HG03175 (cell line): ENCODE results near the gene PEX14.
"Not testable (repeated sequence)": the region's sequence is repeated elsewhere in the genome, so short reads cannot be mapped to it uniquely, and the experiment has no call there.

Experiments used
- ATAC-seq: cut with Tn5 transposase; IDR thresholded peaks from one replicate; pipeline ENCODE4 v1.9.1; 2021; ENCODE audit warnings: mild to moderate bottlenecking, moderate library complexity; ENCODE audit not compliant: unreplicated experiment

Gene PEX14, protein sequence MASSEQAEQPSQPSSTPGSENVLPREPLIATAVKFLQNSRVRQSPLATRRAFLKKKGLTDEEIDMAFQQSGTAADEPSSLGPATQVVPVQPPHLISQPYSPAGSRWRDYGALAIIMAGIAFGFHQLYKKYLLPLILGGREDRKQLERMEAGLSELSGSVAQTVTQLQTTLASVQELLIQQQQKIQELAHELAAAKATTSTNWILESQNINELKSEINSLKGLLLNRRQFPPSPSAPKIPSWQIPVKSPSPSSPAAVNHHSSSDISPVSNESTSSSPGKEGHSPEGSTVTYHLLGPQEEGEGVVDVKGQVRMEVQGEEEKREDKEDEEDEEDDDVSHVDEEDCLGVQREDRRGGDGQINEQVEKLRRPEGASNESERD

DNA sequence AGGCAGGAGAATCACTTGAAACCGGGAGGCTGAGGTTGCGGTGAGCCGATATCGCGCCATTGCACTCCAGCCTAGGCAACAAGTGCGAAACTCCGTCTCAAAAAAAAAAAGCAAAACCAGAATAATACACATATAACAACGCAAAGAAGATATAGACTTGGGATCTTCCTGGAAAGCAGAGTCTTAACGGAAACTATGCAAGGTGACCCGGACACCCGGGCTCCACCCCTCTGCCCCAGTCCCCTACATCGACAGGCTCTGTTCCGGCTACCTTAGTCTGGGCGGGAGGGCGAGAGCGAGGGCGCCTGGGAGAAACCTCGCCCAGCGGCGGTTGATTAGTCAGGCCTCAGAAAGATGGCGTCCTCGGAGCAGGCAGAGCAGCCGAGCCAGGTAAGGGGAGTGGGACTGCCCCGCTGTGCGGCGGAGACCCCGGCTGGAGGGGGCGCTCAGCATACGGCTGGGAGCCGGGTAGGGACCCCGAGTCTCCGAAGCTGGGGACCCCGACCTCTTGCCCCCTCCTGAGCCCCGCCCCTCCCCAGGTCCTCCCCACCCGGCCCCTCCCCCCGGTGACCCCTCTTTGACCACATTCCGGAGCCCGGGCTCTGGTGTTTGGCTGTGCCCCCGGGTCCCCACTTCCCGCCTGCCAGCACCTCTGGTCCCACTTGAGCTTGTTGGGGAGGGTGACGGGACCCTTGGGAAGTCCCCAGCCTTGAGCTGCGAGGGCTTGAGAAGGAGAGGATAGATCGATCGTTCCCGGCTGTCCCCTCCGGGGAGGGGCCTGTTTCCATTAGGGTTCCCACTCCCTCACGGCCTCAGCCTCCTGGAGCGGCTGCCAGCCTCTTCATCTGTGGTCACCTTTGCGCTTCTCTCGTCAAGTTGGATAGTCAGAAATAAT lies at the start of gene PEX14:
Gene PEX14, plus strand, starts transcription at position 338 of the 895 bp plus-strand sequence. Its CDS starts 17 bp downstream, at position 355.
- ATAC-seq = peak; percentile 73

DNA sequence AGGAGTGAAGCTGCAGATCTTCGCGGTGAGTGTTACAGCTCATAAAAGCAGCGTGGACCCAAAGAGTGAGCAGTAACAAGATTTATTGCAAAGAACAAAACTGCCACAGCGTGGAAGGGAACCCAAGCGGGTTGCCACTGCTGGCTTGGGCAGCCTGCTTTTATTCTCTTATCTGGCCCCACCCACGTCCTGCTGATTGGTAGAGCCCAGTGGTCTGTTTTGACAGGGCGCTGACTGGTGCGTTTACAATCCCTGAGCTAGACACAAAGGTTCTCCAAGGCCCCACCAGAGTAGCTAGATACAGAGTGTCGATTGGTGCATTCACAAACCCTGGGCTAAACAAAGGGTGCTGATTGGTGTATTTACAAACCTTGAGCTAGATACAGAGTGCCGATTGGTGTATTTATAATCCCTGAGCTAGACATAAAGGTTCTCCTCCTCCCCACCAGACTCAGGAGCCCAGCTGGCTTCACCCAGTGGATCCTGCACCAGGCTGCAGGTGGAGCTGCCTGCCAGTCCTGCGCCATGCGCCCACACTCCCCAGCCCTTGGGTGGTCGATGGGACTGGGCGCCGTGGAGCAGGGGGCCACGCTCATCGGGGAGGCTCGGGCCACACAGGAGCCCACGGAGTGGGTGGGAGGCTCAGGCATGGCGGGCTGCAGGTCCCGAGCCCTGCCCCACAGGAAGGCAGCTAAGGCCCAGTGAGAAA lies 48.8 kb upstream of the PEX14 start:
- not testable (repeated sequence) for ATAC-seq

DNA sequence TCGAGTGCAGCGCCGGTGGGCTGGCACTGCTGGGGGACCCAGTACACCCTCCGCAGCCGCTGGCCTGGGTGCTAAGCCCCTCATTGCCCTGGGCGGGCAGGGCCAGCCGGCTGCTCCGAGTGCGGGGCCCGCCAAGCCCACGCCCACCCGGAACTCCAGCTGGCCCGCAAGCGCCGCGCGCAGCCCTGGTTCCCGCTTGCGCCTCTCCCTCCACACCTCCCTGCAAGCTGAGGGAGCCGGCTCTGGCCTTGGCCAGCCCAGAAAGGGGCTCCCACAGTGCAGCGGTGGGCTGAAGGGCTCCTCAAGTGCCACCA lies 48.3 kb upstream of the PEX14 start:
- ATAC-seq = not testable (repeated sequence)

- no peak for ATAC-seq
These were observed 45.8 kb upstream of the PEX14 start for GRCh38 chr1:10428984-10429383.

GRCh38 chr1:10429868-10430215 lies 44.9 kb upstream of the PEX14 start:
- ATAC-seq = no peak

- ATAC-seq = peak; percentile 88
These were observed 44.3 kb upstream of the PEX14 start, which contains the start of gene CENPS for GRCh38 chr1:10430216-10431069. Gene CENPS, plus strand, starts transcription at chr1:10430433. Its CDS starts 85 bp downstream, at chr1:10430518.

GRCh38 chr1:10431070-10431730 lies 43.5 kb upstream of the PEX14 start:
- ATAC-seq = no peak

GRCh38 chr1:10432910-10433700 lies 41.6 kb upstream of the PEX14 start:
- no peak for ATAC-seq

DNA sequence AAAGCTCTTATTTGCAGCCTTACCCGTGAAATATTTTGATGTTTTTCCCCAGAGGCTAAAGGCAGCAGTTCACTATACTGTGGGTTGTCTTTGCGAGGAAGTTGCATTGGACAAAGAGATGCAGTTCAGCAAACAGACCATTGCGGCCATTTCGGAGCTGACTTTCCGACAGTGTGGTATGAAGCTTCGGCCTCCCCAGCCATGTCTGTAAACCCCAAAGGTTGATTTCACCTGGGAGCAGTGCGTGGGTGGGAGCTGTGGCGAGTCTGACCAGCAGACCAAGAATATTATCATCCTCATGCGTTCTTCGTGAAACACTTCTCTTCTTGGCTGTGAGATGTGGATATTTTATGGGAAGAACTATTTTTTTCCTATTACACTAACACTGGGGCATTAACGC lies 41.0 kb upstream of the PEX14 start:
- no peak for ATAC-seq

- no peak for ATAC-seq
These were observed 40.2 kb upstream of the PEX14 start for GRCh38 chr1:10434590-10434989.

DNA sequence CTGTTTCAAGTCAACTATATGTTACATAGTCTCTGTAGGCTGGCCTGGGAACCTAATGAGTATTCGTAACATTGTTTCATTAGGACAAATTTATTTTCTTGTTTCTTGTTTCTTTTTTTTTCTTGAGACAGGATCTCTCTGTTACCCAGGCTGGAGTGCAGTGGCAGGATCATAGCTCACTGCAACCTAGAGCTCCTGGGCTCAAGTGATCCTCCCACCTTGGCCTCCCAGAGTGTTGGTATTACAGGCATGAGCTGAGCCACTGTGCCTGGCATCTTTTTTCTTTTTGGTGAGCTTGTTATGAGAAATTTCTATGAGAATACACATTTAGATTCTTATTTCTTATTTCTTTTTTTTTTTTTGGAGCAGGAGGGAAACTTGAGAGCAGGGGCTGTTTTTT lies 37.7 kb upstream of the PEX14 start:
- ATAC-seq = no peak

- no peak for ATAC-seq
These were observed 36.0 kb upstream of the PEX14 start for GRCh38 chr1:10438677-10439163.

DNA sequence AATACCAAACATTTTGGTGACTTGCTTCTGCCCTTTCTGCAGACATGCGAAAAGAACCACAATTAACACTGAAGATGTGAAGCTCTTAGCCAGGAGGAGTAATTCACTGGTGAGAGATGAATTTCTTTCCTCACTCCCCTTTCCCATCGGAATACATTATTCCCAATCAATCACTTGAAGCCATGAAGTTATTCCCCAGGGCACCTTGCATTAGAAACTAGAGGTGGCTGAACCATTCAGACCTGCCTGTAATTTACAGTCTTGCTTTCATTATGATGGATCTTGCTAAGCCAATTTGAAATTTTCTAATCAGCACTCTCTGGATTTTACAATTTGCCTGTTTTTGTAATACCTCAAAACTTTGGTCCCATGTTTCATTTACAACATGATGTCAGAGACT lies 34.4 kb upstream of the PEX14 start:
- ATAC-seq = no peak

- no peak for ATAC-seq
These were observed 34.0 kb upstream of the PEX14 start for GRCh38 chr1:10440794-10441193.

DNA sequence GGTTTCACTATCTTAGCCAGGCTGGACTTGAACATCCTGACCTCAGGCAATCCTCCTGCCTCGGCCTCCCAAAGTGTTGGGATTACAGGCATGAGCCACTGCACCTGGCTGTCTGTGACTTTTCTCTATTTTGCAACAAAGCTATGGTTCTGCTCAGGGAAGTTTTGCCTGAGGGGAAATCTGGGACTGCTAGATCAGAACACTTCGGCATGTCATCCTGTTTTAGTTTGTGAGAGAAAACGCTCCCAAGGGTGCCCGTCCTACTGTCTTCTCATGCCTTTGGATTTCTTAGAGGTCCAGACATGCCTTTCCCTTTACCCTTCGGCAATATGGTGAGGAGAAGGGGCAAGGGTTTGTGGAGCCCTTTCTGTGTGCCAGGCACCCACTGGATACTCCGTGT lies 30.5 kb upstream of the PEX14 start:
- ATAC-seq = no peak

- peak; percentile 72 for ATAC-seq
These were observed 29.9 kb upstream of the PEX14 start for GRCh38 chr1:10444795-10445397.

DNA sequence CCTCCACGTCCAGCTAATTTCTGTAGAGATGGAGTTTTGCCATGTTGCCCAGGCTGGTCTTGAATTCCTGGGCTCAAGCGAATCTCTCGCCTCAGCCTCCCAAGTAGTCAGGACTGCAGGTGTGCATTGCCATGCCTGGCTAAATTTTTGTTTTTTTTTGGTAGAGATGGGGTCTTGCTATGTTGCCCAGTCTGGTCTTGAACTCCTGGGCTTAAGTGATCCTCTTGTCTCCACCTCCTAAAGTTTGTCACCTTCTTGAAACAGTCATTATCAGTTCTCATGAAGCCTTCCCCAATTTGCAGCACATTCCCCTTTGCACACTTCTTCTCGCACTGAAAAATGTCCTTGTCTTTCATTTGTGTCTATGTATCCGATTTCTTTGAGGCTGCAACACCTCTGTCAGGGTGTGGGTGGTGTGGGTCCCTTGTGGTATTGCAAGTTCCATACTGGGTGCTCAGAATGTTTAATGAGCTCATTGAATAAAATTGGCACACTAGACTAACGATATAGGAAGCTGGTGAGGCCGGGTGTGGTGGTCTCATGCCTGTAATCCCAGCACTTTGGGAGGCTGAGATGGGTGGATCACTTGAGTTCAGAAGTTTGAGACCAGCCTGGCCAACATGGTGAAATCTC lies 27.8 kb upstream of the PEX14 start:
- no peak for ATAC-seq

- no peak for ATAC-seq
These were observed 25.0 kb upstream of the PEX14 start, which contains the start of gene CORT for GRCh38 chr1:10449751-10450150. Gene CORT, plus strand, starts transcription at chr1:10450031. Its CDS starts 193 bp downstream, at chr1:10450224.
